Measurements from ENCODE around the gene PKNOX2. TPM values are rescaled to one million over a fixed set of nuclear protein-coding genes. Genes with fewer than 3 reads are reported as not detected.

The PKNOX2 gene
- total RNA-seq, 1 donor from 2014 or later = 41.8 TPM

DNA sequence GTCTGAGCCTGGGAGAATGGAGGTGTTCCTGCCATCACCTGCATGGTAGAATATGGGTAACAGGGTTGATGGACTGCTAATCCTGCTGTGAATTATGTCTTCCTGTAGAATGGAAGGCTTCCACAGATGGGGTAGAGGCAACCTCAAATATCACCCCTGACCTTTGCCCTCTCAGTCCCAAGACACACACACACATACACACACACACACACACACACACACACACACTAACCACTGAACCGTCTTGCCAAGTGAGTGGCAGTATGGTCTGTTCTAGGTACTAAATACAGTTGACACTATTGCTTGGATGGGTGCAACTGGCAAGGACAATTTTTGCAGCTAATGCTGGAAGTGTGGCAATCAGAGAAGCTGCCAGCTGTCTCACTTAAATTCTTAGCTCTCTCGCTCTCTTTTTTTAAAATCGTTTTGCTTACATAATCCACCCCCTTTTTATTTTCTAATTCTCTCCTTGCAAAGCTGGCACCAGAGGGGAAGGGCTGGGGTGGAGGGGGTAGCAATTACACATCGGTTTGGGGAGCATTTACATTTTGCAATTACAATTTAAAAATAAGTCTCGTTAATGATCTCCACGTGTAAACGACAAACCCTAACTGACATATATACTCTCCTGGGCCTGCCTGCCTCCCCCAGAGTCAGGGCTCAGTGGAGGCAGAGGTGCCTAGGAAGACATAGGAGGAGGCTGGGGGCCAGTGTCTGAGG is 169.0 kb downstream of the PKNOX2 start:
- Mint-ChIP-seq H3K36me3 (ENCODE audit: low read depth, unreplicated experiment) (peaks cover 23% of the 10 kb centered on the region), H3K27me3 (ENCODE audit: unreplicated experiment) (peaks cover 12% of the 10 kb centered on the region), H3K4me3 (ENCODE audit: unreplicated experiment) (no peak overlapping the region), H3K9me3 (ENCODE audit: unreplicated experiment) (no peaks in the 10 kb centered on the region), H3K27ac (ENCODE audit: unreplicated experiment) (no peak overlapping the region), H3K4me1 (ENCODE audit: unreplicated experiment) (peaks cover 24% of the 10 kb centered on the region)
- TF ChIP-seq, protein P1, sequence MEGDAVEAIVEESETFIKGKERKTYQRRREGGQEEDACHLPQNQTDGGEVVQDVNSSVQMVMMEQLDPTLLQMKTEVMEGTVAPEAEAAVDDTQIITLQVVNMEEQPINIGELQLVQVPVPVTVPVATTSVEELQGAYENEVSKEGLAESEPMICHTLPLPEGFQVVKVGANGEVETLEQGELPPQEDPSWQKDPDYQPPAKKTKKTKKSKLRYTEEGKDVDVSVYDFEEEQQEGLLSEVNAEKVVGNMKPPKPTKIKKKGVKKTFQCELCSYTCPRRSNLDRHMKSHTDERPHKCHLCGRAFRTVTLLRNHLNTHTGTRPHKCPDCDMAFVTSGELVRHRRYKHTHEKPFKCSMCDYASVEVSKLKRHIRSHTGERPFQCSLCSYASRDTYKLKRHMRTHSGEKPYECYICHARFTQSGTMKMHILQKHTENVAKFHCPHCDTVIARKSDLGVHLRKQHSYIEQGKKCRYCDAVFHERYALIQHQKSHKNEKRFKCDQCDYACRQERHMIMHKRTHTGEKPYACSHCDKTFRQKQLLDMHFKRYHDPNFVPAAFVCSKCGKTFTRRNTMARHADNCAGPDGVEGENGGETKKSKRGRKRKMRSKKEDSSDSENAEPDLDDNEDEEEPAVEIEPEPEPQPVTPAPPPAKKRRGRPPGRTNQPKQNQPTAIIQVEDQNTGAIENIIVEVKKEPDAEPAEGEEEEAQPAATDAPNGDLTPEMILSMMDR (IDR thresholded peaks at IDR 0.05; ENCODE audit: unreplicated experiment) = no peak
- DNase-seq (ENCODE audit: low spot score) = no peak

DNA sequence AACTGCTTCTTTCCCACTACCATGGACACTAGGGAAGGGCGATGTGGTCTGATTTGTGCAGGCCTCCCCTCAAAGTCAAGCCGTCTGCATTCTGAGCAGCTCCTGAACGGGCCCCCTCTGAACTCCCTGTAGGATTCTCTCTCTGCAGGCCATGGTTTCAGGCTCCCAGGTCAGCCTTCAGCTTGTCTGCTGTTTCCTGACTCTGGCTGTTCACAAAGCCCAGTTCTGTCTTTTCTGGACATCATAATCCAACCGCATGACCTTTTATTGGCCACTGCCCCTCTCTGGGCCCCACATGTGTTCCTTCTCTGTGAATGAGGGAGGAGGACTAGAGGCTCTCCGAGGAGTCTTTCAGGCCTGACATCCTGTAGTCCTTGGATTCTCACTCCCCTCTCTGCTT is 170.6 kb downstream of the PKNOX2 start:
- peaks cover 6% of the 10 kb centered on the region for H3K27me3 Mint-ChIP-seq (ENCODE audit: unreplicated experiment)
- H3K4me3 Mint-ChIP-seq (ENCODE audit: unreplicated experiment) = no peak overlapping the region
- H3K9me3 Mint-ChIP-seq (ENCODE audit: unreplicated experiment) = no peaks in the 10 kb centered on the region
- no peak for DNase-seq (ENCODE audit: low spot score)
- H3K27ac Mint-ChIP-seq (ENCODE audit: unreplicated experiment) = no peak overlapping the region
- TF ChIP-seq, protein P1 (IDR thresholded peaks at IDR 0.05; ENCODE audit: unreplicated experiment) = no peak
- H3K4me1 Mint-ChIP-seq (ENCODE audit: unreplicated experiment) = peaks cover 26% of the 10 kb centered on the region
- H3K36me3 Mint-ChIP-seq (ENCODE audit: low read depth, unreplicated experiment) = peaks cover 32% of the 10 kb centered on the region

DNA sequence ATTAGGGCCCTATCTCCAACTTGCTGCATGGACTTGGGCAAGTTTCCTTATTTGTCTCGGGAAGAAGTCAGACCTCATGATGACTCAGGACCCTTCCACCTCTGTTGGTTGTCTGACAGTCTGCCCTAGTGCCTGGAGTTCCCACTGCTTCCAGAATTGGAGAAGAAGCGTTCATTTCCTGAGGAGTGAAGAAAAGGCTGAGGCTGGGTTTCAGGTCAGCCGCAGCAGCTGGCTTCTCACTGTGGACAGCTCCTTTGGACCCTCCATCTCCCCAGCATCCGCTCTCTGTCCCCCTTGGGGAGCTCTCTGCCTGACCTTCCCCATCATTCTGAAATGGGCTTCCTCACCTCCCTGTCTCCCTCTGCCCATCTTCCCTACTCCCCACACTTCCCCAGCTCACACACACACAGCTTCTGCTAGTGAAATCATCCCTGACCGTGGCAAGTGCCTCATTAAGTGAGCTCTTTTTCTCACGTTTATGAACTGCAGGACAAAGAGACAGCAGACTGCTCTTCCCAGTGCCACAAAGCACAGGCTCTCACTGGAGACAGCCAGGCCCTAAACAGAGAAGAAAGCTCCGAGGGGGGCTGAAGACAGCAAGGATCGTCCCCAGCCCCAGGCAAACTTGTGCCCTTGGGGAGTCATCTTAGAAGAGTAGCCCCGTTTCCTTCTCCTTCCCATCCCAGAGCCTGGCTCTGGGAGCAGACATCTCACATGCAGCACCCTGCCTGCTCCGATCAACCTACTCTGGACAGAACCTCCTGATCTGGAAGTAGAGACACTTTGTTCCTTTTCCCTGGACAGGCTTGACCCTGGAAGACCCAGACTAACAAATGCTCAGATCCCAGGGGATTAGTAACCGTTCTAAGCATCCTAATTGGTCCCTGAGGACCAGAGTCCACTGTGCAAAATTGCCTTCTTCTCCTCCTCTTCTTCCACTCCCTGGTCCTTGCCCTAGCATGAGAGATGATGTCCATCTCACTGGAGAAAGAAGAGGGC is 173.6 kb downstream of the PKNOX2 start:
- TF ChIP-seq, protein P1 (IDR thresholded peaks at IDR 0.05; ENCODE audit: unreplicated experiment) = no peak
- no peak overlapping the region for H3K27ac Mint-ChIP-seq (ENCODE audit: unreplicated experiment)
- H3K4me1 Mint-ChIP-seq (ENCODE audit: unreplicated experiment) = peaks cover 19% of the 10 kb centered on the region
- H3K36me3 Mint-ChIP-seq (ENCODE audit: low read depth, unreplicated experiment) = peaks cover 26% of the 10 kb centered on the region
- no peak for DNase-seq (ENCODE audit: low spot score)
- H3K27me3 Mint-ChIP-seq (ENCODE audit: unreplicated experiment) = peaks cover 2% of the 10 kb centered on the region
- no peaks in the 10 kb centered on the region for H3K9me3 Mint-ChIP-seq (ENCODE audit: unreplicated experiment)
- H3K4me3 Mint-ChIP-seq (ENCODE audit: unreplicated experiment) = no peak overlapping the region

DNA sequence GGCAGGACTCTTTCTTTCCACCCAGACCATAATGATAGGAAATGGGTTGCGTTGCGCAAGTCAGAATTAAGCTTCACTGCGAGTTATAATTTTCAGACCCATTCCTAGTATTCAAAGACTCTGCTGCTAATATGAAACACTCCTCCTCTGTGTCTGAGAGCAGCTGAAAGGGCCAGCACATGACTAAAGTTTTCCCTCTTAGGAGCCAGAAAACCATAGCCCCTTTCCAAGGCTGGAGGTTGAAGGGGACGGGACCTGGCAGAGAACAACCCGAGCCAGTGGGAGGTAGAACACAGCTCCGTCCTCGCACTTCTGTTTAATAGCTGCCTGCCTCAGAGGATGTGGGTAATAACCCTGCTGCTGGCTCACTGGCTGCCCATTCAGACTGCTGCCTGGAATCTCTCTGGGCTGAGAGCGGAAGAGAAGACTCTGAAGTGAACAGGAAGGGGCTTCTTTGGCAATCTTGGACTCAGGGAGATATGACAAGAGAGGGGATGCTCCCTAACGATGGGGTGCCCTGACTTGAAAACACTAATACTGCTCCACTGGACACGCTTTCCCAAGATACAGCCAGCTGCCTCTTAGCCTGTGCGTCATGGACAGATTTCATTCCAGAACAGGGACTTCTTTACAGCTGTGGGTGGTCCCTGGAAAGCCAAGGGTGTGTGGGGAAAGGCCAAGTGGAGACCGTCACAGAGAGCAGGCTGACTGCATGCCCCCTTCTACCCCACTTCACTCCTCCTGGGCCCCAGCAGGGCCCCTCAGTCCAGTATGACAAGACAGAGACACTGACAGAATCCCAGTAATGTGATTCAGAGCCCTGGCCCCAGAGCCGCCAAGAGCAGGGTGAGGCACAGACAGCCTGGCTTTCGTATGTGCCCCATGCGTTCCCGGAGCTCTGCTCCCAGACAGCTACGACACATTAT is 174.6 kb downstream of the PKNOX2 start:
- H3K27ac Mint-ChIP-seq (ENCODE audit: unreplicated experiment) = no peak overlapping the region
- H3K36me3 Mint-ChIP-seq (ENCODE audit: low read depth, unreplicated experiment) = peaks cover 26% of the 10 kb centered on the region
- DNase-seq (ENCODE audit: low spot score) = no peak
- no peak overlapping the region for H3K4me3 Mint-ChIP-seq (ENCODE audit: unreplicated experiment)
- H3K4me1 Mint-ChIP-seq (ENCODE audit: unreplicated experiment) = peaks cover 19% of the 10 kb centered on the region
- H3K27me3 Mint-ChIP-seq (ENCODE audit: unreplicated experiment) = peaks cover 2% of the 10 kb centered on the region
- no peaks in the 10 kb centered on the region for H3K9me3 Mint-ChIP-seq (ENCODE audit: unreplicated experiment)
- TF ChIP-seq, protein P1 (IDR thresholded peaks at IDR 0.05; ENCODE audit: unreplicated experiment) = no peak

Data from endothelial cell (in vitro differentiated cells).